CD4-positive, alpha-beta T cell treated with Interleukin-17A for 1 hour (primary cell): ENCODE data around the gene PTPRR.
A peak's percentile ranks its signal among the peaks of the same experiment; 100 is the strongest.
"Not testable (repeated sequence)": the region's sequence is repeated elsewhere in the genome, so short reads cannot be mapped to it uniquely, and the experiment has no call there.

Experiments used
- DNase-seq: peaks from one replicate; pipeline ENCODE4 v3.0.0-alpha.2; 2020

The PTPRR gene

GRCh38 chr12:70739756-70740155 is 180.8 kb downstream of the PTPRR start:
- no peak for DNase-seq

GRCh38 chr12:70736351-70737133 is 184.0 kb downstream of the PTPRR start:
- DNase-seq = no peak

DNA sequence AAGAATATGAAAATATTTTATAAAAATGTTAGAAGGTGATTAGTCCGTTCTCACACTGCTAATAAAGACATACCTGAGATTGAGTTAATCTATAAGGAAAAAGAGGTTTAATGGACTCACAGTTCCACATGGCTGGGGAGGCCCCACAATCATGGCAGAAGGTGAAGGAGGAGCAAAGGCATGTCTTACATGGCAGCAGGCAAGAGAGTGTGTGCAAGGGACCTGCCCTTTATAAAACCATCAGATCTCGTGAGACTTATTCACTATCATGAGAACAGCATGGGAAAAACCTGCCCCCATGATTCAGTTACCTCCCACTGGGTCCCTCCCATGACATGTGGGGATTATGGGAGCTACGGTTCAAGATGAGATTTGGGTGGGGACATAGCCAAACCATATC is 185.3 kb downstream of the PTPRR start:
- not testable (repeated sequence) for DNase-seq

DNA sequence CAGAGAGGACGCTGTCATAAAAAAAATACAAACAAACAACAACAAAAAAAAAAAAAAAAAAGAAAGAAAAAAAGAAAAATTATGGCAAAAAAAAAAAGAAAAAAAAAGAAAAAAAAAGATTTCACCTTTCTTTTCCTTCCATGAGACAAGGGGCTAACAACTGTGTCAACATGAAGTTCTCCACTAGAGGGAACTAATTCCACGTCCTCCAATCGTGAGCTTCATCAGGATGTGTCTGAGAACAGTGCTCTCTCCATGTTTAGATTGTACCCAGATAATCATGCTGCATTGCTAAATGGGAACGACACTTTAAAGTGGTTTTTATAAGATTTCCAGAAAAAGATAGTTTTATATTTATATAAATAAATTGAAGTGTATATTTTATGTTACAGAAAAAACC is 187.2 kb downstream of the PTPRR start:
- peak; percentile 40 for DNase-seq

DNA sequence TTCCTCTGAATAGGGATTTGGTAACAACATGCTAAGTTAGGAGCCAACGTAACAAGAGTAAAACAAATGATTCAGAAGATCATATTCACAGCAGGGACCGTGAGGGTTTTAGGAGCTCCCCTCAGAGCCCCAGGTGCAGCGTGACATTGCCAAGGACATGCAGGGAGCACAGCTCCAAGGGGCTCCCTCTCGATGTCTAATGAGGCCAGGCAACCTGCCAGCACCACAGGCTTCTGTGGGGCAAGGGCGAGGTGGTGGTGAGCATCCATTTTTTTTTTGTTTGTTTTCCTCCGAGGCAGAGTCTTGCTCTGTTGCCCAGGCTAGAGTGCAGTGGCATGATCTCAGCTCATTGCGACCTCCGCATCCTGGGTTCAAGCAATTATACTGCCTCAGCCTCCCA is 188.3 kb downstream of the PTPRR start:
- no peak for DNase-seq

- DNase-seq = no peak
Measured at GRCh38 chr12:70730675-70731180, 189.8 kb downstream of the PTPRR start.

DNA sequence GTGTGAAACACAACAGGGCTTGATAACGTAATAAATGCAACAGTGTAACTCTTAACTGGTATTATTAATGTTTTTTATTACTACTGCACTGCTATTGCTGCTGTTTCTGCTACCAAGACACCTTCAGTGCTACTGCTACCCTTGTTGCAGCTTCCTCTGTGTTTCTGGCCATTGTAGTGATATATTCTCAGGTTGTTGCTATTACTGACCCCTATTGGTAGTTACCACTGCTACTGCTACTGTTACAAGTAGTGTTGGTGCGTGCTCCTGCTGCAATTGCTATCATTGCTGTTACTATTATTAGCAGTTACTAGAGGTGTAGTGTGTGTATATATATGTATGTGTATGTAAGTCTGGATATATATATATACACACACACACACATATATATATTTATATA is 196.1 kb downstream of the PTPRR start:
- DNase-seq = no peak

DNA sequence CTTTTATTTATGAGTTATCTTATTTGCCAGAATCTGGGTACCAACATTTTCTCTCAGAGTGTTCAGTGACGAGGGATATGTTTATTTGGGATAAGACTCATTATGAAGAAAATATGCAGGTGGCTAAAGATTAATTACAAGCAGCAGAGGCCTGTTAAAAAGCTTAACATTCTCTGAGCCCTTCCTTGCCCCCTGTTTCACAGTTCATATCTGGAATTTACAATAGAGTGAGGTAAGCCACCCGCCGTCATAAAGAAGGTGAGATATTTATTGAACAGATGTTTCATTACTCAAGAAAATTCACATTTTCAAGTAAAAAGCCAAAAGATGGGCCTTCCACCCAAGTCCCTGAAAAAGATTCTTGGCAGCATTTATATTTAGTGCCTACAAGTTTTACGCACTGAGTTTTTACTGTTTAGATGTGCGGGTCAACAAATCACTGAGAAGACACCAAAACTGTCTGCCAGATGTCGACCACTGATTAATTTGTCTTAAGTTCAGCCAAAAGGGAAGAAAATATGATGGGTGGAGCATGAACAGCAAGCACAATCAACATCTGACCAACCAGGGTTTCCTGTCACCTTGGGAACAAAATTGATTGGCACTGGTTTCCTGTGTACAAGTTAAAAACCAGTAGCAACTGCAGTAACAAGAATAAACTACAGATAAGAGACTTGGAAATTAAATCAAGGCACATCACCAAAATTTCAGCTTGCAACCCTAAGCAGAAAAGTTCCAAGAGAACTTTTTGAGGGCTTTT is 197.8 kb downstream of the PTPRR start:
- DNase-seq = peak; percentile 30

DNA sequence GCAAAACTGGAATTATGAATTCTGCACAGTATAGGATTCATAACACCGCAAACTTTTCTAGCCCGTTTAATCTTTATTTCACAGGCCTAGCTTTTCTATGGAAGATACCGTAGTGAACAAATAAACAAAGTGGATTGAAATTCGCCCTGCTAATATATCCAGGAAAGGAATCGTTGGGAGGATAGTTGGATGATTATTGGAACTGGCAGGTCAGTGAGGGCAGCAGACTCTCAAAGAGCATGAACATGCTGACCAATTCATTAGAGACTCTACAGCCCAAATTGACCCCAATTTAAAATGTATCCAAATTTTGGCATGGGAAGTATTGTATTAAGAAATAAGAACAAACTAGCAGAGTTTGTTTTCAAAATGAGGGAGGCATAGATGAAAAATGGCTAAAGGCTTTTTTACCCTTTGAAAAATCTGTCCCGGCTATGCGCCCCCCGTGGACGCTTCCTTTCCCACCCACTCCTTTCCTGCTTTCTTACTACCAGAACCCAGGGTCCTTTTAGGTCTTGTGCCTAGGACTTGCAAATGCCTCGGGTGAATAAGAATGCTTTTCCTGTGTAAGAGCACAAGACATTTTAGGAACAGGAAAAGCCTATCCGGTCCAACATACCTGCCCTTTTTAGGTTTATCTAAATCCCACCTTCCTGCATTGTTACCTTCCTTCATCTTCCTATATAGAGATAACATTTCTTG is 198.7 kb downstream of the PTPRR start:
- no peak for DNase-seq

DNA sequence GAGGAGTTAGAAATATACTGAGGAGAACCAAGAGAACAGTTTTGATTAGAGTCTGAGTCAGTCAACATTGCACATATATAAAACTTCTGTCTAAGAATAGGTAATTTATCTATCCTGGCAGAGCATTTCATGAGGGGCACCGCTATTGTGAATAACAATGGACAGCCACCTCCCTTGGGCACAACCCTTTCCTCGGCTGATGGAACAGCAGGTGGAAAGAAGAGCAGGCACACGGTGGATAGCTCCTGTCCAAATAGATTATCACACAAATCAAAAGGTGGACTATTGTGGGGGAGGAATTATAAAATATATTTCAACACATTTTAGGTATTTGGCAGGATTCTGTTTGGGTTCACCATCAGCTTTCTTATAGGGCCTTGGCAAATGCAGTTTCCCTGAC is 199.3 kb downstream of the PTPRR start:
- DNase-seq = no peak

- DNase-seq = peak; percentile 22
Measured at GRCh38 chr12:70719672-70720420, 200.7 kb downstream of the PTPRR start.

- no peak for DNase-seq
Measured at GRCh38 chr12:70719071-70719470, 201.5 kb downstream of the PTPRR start.

- no peak for DNase-seq
Measured at GRCh38 chr12:70711831-70712230, 208.7 kb downstream of the PTPRR start.

DNA sequence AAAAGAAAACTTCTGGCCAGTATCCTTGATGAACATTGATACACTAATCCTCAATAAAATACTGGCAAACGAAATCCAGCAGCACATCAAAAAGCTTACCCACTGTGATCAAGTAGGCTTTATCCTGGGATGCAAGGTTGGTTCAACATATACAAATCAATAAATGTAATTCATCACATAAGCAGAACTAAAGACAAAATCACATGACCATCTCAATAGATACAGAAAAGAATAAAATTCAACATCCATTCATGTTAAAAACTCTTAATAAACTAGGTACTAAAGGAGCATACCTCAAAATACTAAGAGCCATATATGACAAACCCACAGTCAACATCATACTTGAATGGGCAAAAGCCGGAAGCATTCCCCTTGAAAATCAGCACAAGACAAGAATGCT is 211.5 kb downstream of the PTPRR start:
- no peak for DNase-seq

DNA sequence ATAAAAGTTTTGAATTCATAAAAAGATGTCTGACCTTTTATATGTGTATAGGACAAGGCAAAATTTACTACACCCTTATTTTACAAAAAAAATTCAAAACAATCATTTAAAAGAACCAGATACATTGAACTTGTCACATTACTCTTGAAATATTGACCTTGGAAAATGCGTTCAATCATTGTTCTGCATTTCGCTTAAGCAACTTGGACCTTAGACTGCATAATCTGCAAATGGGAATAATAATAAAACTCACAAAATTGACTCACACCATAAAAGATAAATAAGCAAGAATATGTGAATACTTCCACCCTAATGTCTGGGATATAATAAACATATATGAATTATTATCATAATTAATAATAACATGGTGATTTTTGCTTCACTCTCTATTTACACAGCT is 213.9 kb downstream of the PTPRR start:
- DNase-seq = no peak

DNA sequence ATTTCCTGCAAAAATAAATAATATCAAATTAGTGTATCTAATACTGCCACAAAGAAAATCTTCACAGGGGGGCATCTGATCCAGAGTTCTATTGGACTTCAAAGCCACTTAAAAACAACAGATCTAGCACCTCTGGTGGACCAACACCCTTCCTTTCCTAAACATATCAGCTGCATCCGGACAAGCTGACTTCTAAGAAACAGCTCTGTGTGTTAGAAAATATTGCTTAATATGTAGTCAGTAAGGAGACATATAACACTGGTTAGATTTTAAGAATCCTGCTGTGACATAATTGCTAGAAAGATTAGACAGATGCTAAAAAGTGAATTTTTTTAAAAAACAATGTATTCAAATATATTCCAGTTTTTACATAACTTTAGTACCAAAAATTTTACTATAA is 222.2 kb downstream of the PTPRR start:
- DNase-seq = no peak

DNA sequence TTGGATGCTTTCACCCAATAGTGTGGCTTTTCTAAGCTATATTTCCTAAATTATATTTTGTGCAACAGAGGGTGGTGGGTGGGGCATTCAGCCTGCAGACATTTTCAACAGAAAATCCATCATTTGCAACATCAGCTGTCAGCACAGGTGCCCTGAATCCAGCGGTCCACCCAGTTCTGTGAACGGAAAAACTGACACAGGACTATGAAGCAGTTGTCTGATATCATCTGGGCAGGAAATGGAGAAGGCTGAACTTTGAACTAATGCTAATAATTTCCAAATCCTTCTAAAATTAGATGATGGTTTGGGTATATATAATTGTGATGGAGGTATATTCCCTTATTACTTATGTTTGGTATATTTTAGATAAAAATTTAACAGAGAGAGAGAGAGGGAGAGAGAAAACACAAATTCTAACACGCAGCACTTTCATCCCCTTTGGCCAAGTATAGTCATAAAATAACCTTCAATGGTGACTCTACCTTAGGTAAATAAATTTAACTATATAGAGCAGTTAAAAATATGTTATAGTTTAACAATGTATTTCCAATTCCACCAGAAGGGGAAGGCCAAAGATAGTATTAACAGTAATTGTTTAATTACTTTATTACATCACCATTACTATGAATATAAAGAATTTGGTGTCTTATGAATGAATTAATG is 225.0 kb downstream of the PTPRR start:
- no peak for DNase-seq

DNA sequence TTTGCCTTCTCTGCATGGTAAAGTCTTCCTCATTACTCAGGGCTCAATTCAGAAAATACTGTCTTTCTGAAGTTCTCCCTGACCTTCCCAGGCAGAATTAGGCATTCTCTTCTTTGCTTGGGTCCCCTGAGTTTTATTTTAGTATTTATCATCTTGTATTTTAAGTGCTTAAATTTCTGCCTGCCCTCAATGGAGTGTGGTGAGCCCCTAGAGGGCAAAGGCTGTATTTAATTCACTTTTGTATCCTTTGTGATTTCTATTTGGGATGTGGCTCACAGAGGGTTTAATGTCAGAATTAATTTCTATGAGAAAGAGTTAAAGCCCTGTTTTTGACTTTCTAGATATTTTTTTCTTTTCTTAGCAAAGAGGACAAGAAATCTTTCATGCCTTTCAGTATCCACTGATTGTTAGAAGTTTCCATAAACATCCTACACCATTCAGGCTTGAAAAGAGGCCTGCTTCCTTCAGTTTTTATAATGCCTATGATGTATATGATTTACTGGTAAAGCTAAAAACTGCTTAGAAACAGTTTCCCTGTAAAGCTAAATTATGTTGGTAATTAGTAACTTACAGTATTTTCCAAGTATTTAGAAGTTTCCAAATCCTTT is 227.8 kb downstream of the PTPRR start:
- no peak for DNase-seq

DNA sequence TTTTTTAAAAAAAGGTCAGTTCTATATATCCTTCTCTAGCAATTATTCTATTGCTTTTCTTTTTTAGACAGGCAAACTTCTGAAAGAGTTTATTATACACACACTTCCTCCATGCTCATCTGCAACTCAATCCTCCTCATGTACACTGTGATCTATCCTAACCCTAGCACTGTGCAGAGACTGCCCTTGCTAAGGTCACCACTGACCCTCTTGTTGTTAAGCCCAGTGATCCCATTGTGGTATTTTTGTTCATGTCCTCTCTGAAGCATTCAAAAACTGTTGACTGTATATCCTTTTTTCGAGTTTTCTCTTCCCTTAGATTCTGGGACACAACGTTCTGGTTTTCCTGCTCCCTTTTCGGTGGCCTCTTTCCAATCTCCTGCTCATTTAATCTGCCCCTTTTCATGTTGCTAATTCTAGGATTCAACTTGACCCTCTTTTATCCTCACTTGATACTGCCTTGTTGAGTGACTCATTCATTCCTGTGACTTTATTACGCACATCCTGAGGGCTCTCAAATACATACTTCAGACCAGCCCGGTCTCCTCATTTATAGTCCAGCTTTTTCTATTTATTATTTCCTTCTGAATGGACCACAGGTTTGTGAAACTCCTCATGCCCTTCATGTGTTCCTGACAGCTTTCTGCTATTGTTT is 229.4 kb downstream of the PTPRR start:
- no peak for DNase-seq

DNA sequence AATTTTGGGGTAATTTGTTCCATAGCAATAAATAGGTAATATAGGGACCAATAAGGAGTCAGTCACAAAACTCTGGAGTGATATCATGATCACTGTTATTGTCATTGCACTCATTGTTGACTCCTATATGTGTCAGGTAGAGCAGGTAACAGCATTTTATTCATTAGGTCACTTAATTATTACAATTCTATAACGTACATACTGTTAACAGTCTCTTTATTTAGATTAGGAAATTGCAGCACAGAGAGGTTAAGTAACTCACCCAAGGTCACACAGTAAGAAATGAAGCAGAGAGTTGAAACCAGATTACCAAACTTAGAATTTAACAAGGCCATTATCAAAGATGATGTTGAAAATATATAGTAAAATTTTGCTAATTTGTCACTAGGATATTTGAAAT is 233.6 kb downstream of the PTPRR start:
- DNase-seq = no peak

- DNase-seq = no peak
Measured at GRCh38 chr12:70686299-70686698, 234.2 kb downstream of the PTPRR start.
